Mesendoderm (in vitro differentiated cells): ENCODE results near the gene LNPEP. TPM values are rescaled to one million over a fixed set of nuclear protein-coding genes. Genes with fewer than 3 reads are reported as not detected.

ENCODE experiments used
- DNase-seq: peaks from one replicate; pipeline ENCODE4 v3.0.0; 2013
- H2AK5ac ChIP-seq: 2 replicates; pipeline ENCODE4 v1.6.1; 2013; ENCODE audit warnings: low read length, inconsistent platforms
- H2BK120ac ChIP-seq: 2 replicates; pipeline ENCODE4 v1.6.1; 2013; ENCODE audit warnings: low read depth, mild to moderate bottlenecking, low read length, moderate library complexity, mixed read lengths
- H2BK15ac ChIP-seq: replicated peaks from 2 replicates; pipeline ENCODE4 v1.6.1; 2013; ENCODE audit warnings: low read depth, mild to moderate bottlenecking, moderate library complexity
- H2BK5ac ChIP-seq: 2 replicates; pipeline ENCODE4 v1.6.1; 2013; ENCODE audit warnings: low read length, inconsistent platforms
- H3K18ac ChIP-seq: 2 replicates; pipeline ENCODE4 v1.6.1; 2013; ENCODE audit warnings: mild to moderate bottlenecking, low read length, mixed read lengths
- H3K23ac ChIP-seq: one replicate; pipeline ENCODE4 v1.6.1; 2013; ENCODE audit warnings: low read length
- H3K27ac ChIP-seq: 2 replicates; pipeline ENCODE4 v1.5.1; 2013; ENCODE audit warnings: low read depth, mild to moderate bottlenecking, inconsistent platforms, low read length, moderate library complexity
- H3K27me3 ChIP-seq: 2 replicates; pipeline ENCODE4 v1.6.1; 2013; ENCODE audit warnings: low read length, control low read depth, mild to moderate bottlenecking, inconsistent platforms; ENCODE audit not compliant: insufficient read depth, poor library complexity
- H3K36me3 ChIP-seq: 2 replicates; pipeline ENCODE4 v1.6.1; 2013; ENCODE audit warnings: low read length, inconsistent platforms; ENCODE audit not compliant: control insufficient read depth, insufficient read depth
- H3K4ac ChIP-seq: one replicate; pipeline ENCODE4 v1.6.1; 2013; ENCODE audit warnings: low read depth, mild to moderate bottlenecking, low read length, moderate library complexity
- H3K4me1 ChIP-seq: 2 replicates; pipeline ENCODE4 v1.6.1; 2013; ENCODE audit warnings: low read depth, low read length, inconsistent platforms; ENCODE audit not compliant: control insufficient read depth
- H3K4me2 ChIP-seq: 2 replicates; pipeline ENCODE4 v1.6.1; 2013; ENCODE audit warnings: low read length
- H3K4me3 ChIP-seq: 2 replicates; pipeline ENCODE4 v1.5.1; 2013; ENCODE audit warnings: mild to moderate bottlenecking, low read length
- H3K56ac ChIP-seq: one replicate; pipeline ENCODE4 v1.6.1; 2013; ENCODE audit warnings: low read length
- H3K79me1 ChIP-seq: 2 replicates; pipeline ENCODE4 v1.6.1; 2013; ENCODE audit warnings: low read length, inconsistent platforms
- H3K79me2 ChIP-seq: 2 replicates; pipeline ENCODE4 v1.6.1; 2013; ENCODE audit warnings: mild to moderate bottlenecking, low read length; ENCODE audit not compliant: control insufficient read depth, insufficient read depth
- H3K9ac ChIP-seq: 2 replicates; pipeline ENCODE4 v1.6.1; 2013; ENCODE audit warnings: low read length, inconsistent platforms
- H4K5ac ChIP-seq: one replicate; pipeline ENCODE4 v1.6.1; 2013; ENCODE audit warnings: low read length
- H4K8ac ChIP-seq: one replicate; pipeline ENCODE4 v1.6.1; 2013; ENCODE audit warnings: low read depth, mild to moderate bottlenecking, control low read depth, low read length, moderate library complexity
- WGBS: extraction: QIAGEN DNeasy Blood & Tissue Kit; methylation state at CpG from one replicate; pipeline ENCODE4 v1.1.7; 2013; ENCODE audit warnings: low lambda C conversion rate, missing lambda C conversion rate; ENCODE audit not compliant: insufficient coverage; ENCODE audit errors: extremely low coverage; 5-methylcytosine and 5-hydroxymethylcytosine counted together
- small RNA-seq: library from polyadenylated mRNA; stranded (forward); fragments of <200 nt; extraction: miRNeasy Mini kit (QIAGEN cat#:217004); gene quantifications from one replicate; pipeline ENCODE3, GENCODE V24; 2013; ENCODE audit not compliant: insufficient read depth

The LNPEP gene

GRCh38 chr5:97085459-97086181 is 149.7 kb downstream of the LNPEP start:
- Histone ChIP-seq H2AK5ac (no peak overlapping the region), H3K36me3 (no peaks in the 10 kb centered on the region), H3K4me1 (no peaks in the 10 kb centered on the region), H3K56ac (no peak overlapping the region), H3K18ac (no peak overlapping the region), H2BK5ac (no peak overlapping the region), H2BK15ac (no peak overlapping the region), H2BK120ac (no peak overlapping the region), H3K27ac (no peak overlapping the region), H4K5ac (no peak overlapping the region), H3K79me1 (no peaks in the 10 kb centered on the region), H3K27me3 (no peaks in the 10 kb centered on the region), H3K9ac (no peak overlapping the region), H4K8ac (no peak overlapping the region), H3K23ac (no peak overlapping the region), H3K79me2 (no peaks in the 10 kb centered on the region), H3K4me2 (no peak overlapping the region), H3K4ac (no peak overlapping the region), H3K4me3 (no peak overlapping the region)
- WGBS: no CpG with 5 or more reads among the region's 22 CpGs
- no peak for DNase-seq

Small RNA genes lying within 50 kb of the gene (small RNA-seq; reads per million reads assigned to genes)
- gene RF00019: not detected
